Thyroid gland (tissue), 4 donors: ENCODE measurements around the gene KCNH6. TPM values are rescaled to one million over a fixed set of nuclear protein-coding genes. Genes with fewer than 3 reads are reported as not detected.

Experiments used
- DNase-seq, 2 donors: peaks; one replicate each; pipeline ENCODE4 v3.0.0-alpha.2; 2019
- H3K27ac ChIP-seq, 3 donors: fragments of 200-600 bp; sonication (generic); 1 replicate in 2 of 3; 2 replicates in 1 of 3; pipeline ENCODE4 v1.5.1; 2016 to 2019; ENCODE audit warnings: mild to moderate bottlenecking in 1 of 3, moderate library complexity in 1 of 3
- H3K27me3 ChIP-seq: fragments of 200-600 bp; sonication (generic); one replicate; pipeline ENCODE4 v1.5.1; 2019
- H3K36me3 ChIP-seq, 2 donors: fragments of 200-600 bp; sonication (generic); one replicate each; pipeline ENCODE4 v1.5.1; 2016 to 2019
- H3K4me1 ChIP-seq, 2 donors: fragments of 200-600 bp; sonication (generic); one replicate each; pipeline ENCODE4 v1.5.1; 2017 to 2019
- H3K4me3 ChIP-seq, 3 donors: fragments of 200-600 bp; sonication (generic); replicated peaks in 1 of 3; 1 replicate in 2 of 3; 2 replicates in 1 of 3; pipeline ENCODE4 v1.5.1; 2016; ENCODE audit warnings: mild to moderate bottlenecking in 1 of 3
- H3K9me3 ChIP-seq: fragments of 200-600 bp; sonication (generic); one replicate; pipeline ENCODE4 v1.5.1; 2017
- CTCF ChIP-seq, 6 experiments: fragments of 200-600 bp in 3 of 6; fragments of 450-650 bp in 3 of 6; sonication (generic) in 3 of 6; IDR thresholded peaks; one replicate each; pipeline ENCODE4 v1.5.1; 2016 to 2019; ENCODE audit warnings: antibody characterized with exemption in 6 of 6, mild to moderate bottlenecking in 2 of 6, inconsistent platforms in 1 of 6, moderate library complexity in 1 of 6
- POLR2A ChIP-seq, 2 donors: fragments of 450-650 bp; IDR thresholded peaks; one replicate each; pipeline ENCODE4 v1.6.1; 2017; ENCODE audit warnings: antibody characterized with exemption in 2 of 2, mild to moderate bottlenecking in 2 of 2, moderate library complexity in 1 of 2
- WGBS, 2 donors: methylation state at CpG; one replicate each; pipeline ENCODE4 v1.1.5; 2017; 5-methylcytosine and 5-hydroxymethylcytosine counted together
- intact Hi-C: fragments of 100-400 bp; cut with DNase I; formaldehyde crosslinking; loops from one replicate; pipeline ENCODE4 v1.15.1; 2023
- total RNA-seq, 4 donors: library from RNA; depleted of rRNA; stranded (reverse); fragments of >200 nt; gene quantifications; one replicate each; pipeline ENCODE4 v1.2.3, GENCODE V29; 2016

Gene KCNH6
- total RNA-seq, 4 donors from 2014 or later: 0.67 TPM; not detected in 3

GRCh38 chr17:63489291-63489690, 33.9 kb upstream of the KCNH6 start:
- Histone ChIP-seq H3K27ac (no peak overlapping the region), H3K4me3 (no peak overlapping the region), H3K36me3 (no peaks in the 10 kb centered on the region), H3K27me3 (no peaks in the 10 kb centered on the region), H3K9me3 (no peaks in the 10 kb centered on the region), H3K4me1 (no peaks in the 10 kb centered on the region)
- 85 to 86% methylated on average over 6 of the region's 6 CpGs for WGBS, 2 donors
- intact Hi-C loops: no loop called here
- TF ChIP-seq CTCF (IDR thresholded peaks at IDR 0.05) (no peak), POLR2A (IDR thresholded peaks at IDR 0.05) (no peak)
- no peak for DNase-seq

- DNase-seq: peak; percentile 48 to 59
- Histone ChIP-seq H3K27me3 (no peaks in the 10 kb centered on the region), H3K4me3 (no peak overlapping the region), H3K9me3 (no peaks in the 10 kb centered on the region), H3K27ac (no peak overlapping the region), H3K36me3 (no peaks in the 10 kb centered on the region), H3K4me1 (no peaks in the 10 kb centered on the region)
- intact Hi-C loops: no loop called here
- 31 to 41% methylated on average over 10 of the region's 10 CpGs for WGBS, 2 donors
- TF ChIP-seq CTCF (IDR thresholded peaks at IDR 0.05) (peak in 1 of 6 experiments; percentile 19), POLR2A (IDR thresholded peaks at IDR 0.05) (no peak)
Observed at GRCh38 chr17:63490329-63490728, 32.8 kb upstream of the KCNH6 start.

- Histone ChIP-seq H3K27ac (no peak overlapping the region), H3K9me3 (no peaks in the 10 kb centered on the region), H3K27me3 (no peaks in the 10 kb centered on the region), H3K4me3 (no peak overlapping the region), H3K4me1 (no peaks in the 10 kb centered on the region), H3K36me3 (no peaks in the 10 kb centered on the region)
- no peak for DNase-seq
- 93 to 95% methylated on average over 7 to 17 of the region's 22 CpGs for WGBS, 2 donors
- no peak for TF ChIP-seq CTCF (IDR thresholded peaks at IDR 0.05)
- intact Hi-C loops: no loop called here
Observed at GRCh38 chr17:63490858-63491400, 32.2 kb upstream of the KCNH6 start.

- intact Hi-C loops: no loop called here
- no peaks in the 10 kb centered on the region for H3K36me3 ChIP-seq
- H3K9me3 ChIP-seq: no peaks in the 10 kb centered on the region
- WGBS, 2 donors: 86 to 91% methylated on average over 7 of the region's 8 CpGs
- no peak overlapping the region for H3K27ac ChIP-seq
- DNase-seq: no peak
- H3K27me3 ChIP-seq: no peaks in the 10 kb centered on the region
- TF ChIP-seq CTCF (IDR thresholded peaks at IDR 0.05) (no peak), POLR2A (IDR thresholded peaks at IDR 0.05) (no peak)
- H3K4me1 ChIP-seq: no peaks in the 10 kb centered on the region
- no peak overlapping the region for H3K4me3 ChIP-seq
Observed at GRCh38 chr17:63491413-63491812, 31.7 kb upstream of the KCNH6 start.

- Histone ChIP-seq H3K27ac (no peak overlapping the region), H3K27me3 (no peaks in the 10 kb centered on the region), H3K9me3 (no peaks in the 10 kb centered on the region), H3K4me3 (no peak overlapping the region), H3K4me1 (no peaks in the 10 kb centered on the region), H3K36me3 (no peaks in the 10 kb centered on the region)
- TF ChIP-seq CTCF (IDR thresholded peaks at IDR 0.05) (no peak), POLR2A (IDR thresholded peaks at IDR 0.05) (no peak)
- no peak for DNase-seq
- intact Hi-C loops: no loop called here
- WGBS, 2 donors: 68 to 82% methylated on average over 10 of the region's 10 CpGs
Observed at GRCh38 chr17:63491977-63492618, 31.1 kb upstream of the KCNH6 start.
